ENCODE results near the gene NCAN. TPM values are rescaled to one million over a fixed set of nuclear protein-coding genes. Genes with fewer than 3 reads are reported as not detected.

The NCAN gene
- total RNA-seq, 1 experiment from 2014 or later: 0.05 TPM

GRCh38 chr19:19257836-19258588 is 46.3 kb downstream of the NCAN start:
- no peak for DNase-seq (ENCODE audit: extremely low read depth, low read depth)

- DNase-seq (ENCODE audit: extremely low read depth, low read depth): no peak
Observed at GRCh38 chr19:19258589-19259338, 47.0 kb downstream of the NCAN start.

- no peak for DNase-seq (ENCODE audit: extremely low read depth, low read depth)
Observed at GRCh38 chr19:19259741-19260140, 48.0 kb downstream of the NCAN start.

GRCh38 chr19:19260417-19261214 is 48.9 kb downstream of the NCAN start:
- no peak for DNase-seq (ENCODE audit: extremely low read depth, low read depth)

- no peak for DNase-seq (ENCODE audit: extremely low read depth, low read depth)
Observed at GRCh38 chr19:19261350-19262189, 49.8 kb downstream of the NCAN start.

- no peak for DNase-seq (ENCODE audit: extremely low read depth, low read depth)
Observed at GRCh38 chr19:19262190-19263057, 50.7 kb downstream of the NCAN start.

- no peak for DNase-seq (ENCODE audit: extremely low read depth, low read depth)
Observed at GRCh38 chr19:19263886-19264487, 52.2 kb downstream of the NCAN start.

- no peak for DNase-seq (ENCODE audit: extremely low read depth, low read depth)
Observed at GRCh38 chr19:19267305-19267704, 55.5 kb downstream of the NCAN start.

GRCh38 chr19:19268453-19269385 is 57.0 kb downstream of the NCAN start:
- DNase-seq (ENCODE audit: extremely low read depth, low read depth): no peak

GRCh38 chr19:19269952-19270694 is 58.4 kb downstream of the NCAN start:
- DNase-seq (ENCODE audit: extremely low read depth, low read depth): no peak

GRCh38 chr19:19270749-19271571 is 59.2 kb downstream of the NCAN start:
- no peak for DNase-seq (ENCODE audit: extremely low read depth, low read depth)

GRCh38 chr19:19271828-19272599 is 60.3 kb downstream of the NCAN start:
- no peak for DNase-seq (ENCODE audit: extremely low read depth, low read depth)

- no peak for DNase-seq (ENCODE audit: extremely low read depth, low read depth)
Observed at GRCh38 chr19:19274146-19274545, 62.4 kb downstream of the NCAN start.

GRCh38 chr19:19274716-19275565 is 63.2 kb downstream of the NCAN start:
- DNase-seq (ENCODE audit: extremely low read depth, low read depth): no peak

GRCh38 chr19:19276386-19276785 is 64.6 kb downstream of the NCAN start:
- DNase-seq (ENCODE audit: extremely low read depth, low read depth): no peak
